Adrenal gland (tissue), 12 donors: ENCODE data around the gene WFIKKN2. TPM values are rescaled to one million over a fixed set of nuclear protein-coding genes. Genes with fewer than 3 reads are reported as not detected.

ENCODE experiments used
- DNase-seq, 7 donors: peaks; one replicate each; pipeline ENCODE4 v3.0.0-alpha.2; 2019 to 2020
- H3K27ac ChIP-seq, 5 donors: fragments of 200-600 bp; sonication (generic) in 4 of 5; 1 replicate in 3 of 5; 2 replicates in 2 of 5; pipeline versions ENCODE4 v1.5.1 to v1.8.0; 2016 to 2020; ENCODE audit warnings: mild to moderate bottlenecking in 1 of 5
- H3K27me3 ChIP-seq: fragments of 200-600 bp; 2 replicates; pipeline ENCODE4 v1.8.0; 2021
- H3K36me3 ChIP-seq, 2 donors: fragments of 200-600 bp; replicated peaks in 1 of 2; 1 replicate in 1 of 2; 2 replicates in 1 of 2; pipeline versions ENCODE4 v1.5.1 to v1.8.0; 2018 to 2022
- H3K4me1 ChIP-seq, 2 donors: fragments of 200-600 bp; replicated peaks in 1 of 2; 1 replicate in 1 of 2; 2 replicates in 1 of 2; pipeline versions ENCODE4 v1.5.1 to v1.8.0; 2018 to 2021
- H3K4me3 ChIP-seq, 4 donors: fragments of 200-600 bp; sonication (generic) in 3 of 4; one replicate each; pipeline ENCODE4 v1.5.1; 2016 to 2018
- H3K9me3 ChIP-seq, 3 donors: fragments of 200-600 bp; sonication (generic) in 1 of 3; replicated peaks in 1 of 3; 1 replicate in 2 of 3; 2 replicates in 1 of 3; pipeline versions ENCODE4 v1.5.1 to v1.8.0; 2016 to 2021
- POLR2A ChIP-seq, 2 donors: fragments of 450-650 bp; IDR thresholded peaks; one replicate each; pipeline ENCODE4 v1.6.1; 2017; ENCODE audit warnings: antibody characterized with exemption in 2 of 2, mild to moderate bottlenecking in 2 of 2, moderate library complexity in 1 of 2
- WGBS, 4 donors: extraction: QIAGEN DNeasy Blood & Tissue Kit in 2 of 4; methylation state at CpG; one replicate each; pipeline versions ENCODE4 v1.1.5 to v1.1.7; 2013 to 2017; 5-methylcytosine and 5-hydroxymethylcytosine counted together
- intact Hi-C, 2 donors: fragments of 100-400 bp; cut with DNase I; formaldehyde crosslinking; loops; one replicate each; pipeline versions ENCODE4 v1.14.1 to v1.15.0; 2022 to 2023
- polyA plus RNA-seq, 3 donors: library from polyadenylated mRNA; stranded (reverse); fragments of 200-250 nt in 2 of 3; fragments of 350-450 nt in 1 of 3; fragmentation: Illumina TruSeq in 1 of 3; extraction: RNeasy Lipid Tissue Mini Kit (QIAGEN cat#74804) in 1 of 3; gene quantifications; one replicate each; pipeline ENCODE4 v1.2.3, GENCODE V29; 2013 to 2014
- total RNA-seq, 9 donors: library from RNA; depleted of rRNA in 4 of 9; stranded (reverse); fragments of >200 nt in 4 of 9; fragments of 120-200 nt in 1 of 9; fragmentation: NEBNext Ultra II Directional in 1 of 9; extraction: Animal tissue kit (Norgen Biotek cat#: 25700) in 1 of 9; gene quantifications; one replicate each; pipeline versions ENCODE4 v1.1.0 to v1.2.4, GENCODE V29; 2013 to 2023
- TF ChIP-seq, protein P1 (sequence below), 6 experiments: fragments of 450-650 bp in 4 of 6; fragments of 200-600 bp in 2 of 6; sonication (generic) in 1 of 6; IDR thresholded peaks; 1 replicate in 5 of 6; 2 replicates in 1 of 6; pipeline versions ENCODE4 v1.5.1 to v1.8.0; 2016 to 2021; ENCODE audit warnings: antibody characterized with exemption in 6 of 6, mild to moderate bottlenecking in 2 of 6, moderate library complexity in 1 of 6
- donor health status: healthy with polysubstance abuse.
- donor health status: Bipolar disorder and iron deficiency.
- donor health status: DM: yes; HTN: yes; CAD: no.
- donor health status: DM: no; HTN: no; CAD: no.
- donor health status: DM: no; HTN: no; CAD: no.
- donor health status: DM: yes; HTN: yes; CAD: no.

The WFIKKN2 gene
- total and polyA plus RNA-seq, 12 donors = 0.81 to 4.3 (median 1.4) TPM

DNA sequence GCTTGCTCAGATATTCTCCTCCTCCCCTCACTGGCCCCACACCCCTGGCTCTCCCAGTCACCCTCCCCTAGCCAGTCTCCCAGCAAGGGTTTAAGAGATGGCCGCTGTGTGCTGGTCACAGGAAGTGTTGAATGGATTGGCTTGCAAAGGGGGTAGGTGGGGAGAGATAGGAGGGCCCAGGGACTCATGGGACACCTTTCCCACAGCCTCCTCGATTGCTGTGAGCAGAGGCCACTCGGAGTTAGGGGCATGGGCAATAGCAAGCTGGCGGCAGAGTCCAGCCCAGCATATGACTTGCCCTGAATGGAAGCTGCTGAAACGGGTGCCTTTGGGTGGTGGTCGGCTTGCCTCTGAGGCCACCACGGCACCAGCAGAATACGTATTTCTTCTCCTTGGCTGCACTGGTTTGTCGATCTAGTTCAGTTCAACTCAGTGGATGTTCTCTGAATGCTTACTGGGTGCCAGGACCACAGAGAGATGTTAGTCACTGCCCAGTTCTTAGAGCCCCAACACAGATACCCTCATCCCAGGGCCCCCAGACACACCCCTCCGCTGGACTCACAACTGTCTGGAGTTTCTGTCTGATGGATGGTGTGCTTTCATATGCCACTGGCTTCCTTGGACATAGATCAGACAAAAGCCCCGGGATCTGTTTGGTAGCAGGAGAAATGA, 6.0 kb downstream of the WFIKKN2 start:
- Histone ChIP-seq H3K36me3 (no peaks in the 10 kb centered on the region), H3K9me3 (no peaks in the 10 kb centered on the region), H3K27ac (no peak overlapping the region), H3K4me1 (no peaks in the 10 kb centered on the region), H3K4me3 (no peak overlapping the region), H3K27me3 (no peaks in the 10 kb centered on the region)
- peak in 1 of 7 donors; percentile 36 for DNase-seq
- TF ChIP-seq, protein P1, sequence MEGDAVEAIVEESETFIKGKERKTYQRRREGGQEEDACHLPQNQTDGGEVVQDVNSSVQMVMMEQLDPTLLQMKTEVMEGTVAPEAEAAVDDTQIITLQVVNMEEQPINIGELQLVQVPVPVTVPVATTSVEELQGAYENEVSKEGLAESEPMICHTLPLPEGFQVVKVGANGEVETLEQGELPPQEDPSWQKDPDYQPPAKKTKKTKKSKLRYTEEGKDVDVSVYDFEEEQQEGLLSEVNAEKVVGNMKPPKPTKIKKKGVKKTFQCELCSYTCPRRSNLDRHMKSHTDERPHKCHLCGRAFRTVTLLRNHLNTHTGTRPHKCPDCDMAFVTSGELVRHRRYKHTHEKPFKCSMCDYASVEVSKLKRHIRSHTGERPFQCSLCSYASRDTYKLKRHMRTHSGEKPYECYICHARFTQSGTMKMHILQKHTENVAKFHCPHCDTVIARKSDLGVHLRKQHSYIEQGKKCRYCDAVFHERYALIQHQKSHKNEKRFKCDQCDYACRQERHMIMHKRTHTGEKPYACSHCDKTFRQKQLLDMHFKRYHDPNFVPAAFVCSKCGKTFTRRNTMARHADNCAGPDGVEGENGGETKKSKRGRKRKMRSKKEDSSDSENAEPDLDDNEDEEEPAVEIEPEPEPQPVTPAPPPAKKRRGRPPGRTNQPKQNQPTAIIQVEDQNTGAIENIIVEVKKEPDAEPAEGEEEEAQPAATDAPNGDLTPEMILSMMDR (IDR thresholded peaks at IDR 0.05) = no peak
- no peak for TF ChIP-seq POLR2A (IDR thresholded peaks at IDR 0.05)
- 63 to 71% (median 68%) methylated on average over 11 of the region's 11 CpGs for WGBS, 4 donors
- intact Hi-C loops = loop anchor here in 1 of 2 donors (2.0 kb wide), 2 partner anchors 27 to 59 kb away; no protein-coding TSS in a partner anchor

DNA sequence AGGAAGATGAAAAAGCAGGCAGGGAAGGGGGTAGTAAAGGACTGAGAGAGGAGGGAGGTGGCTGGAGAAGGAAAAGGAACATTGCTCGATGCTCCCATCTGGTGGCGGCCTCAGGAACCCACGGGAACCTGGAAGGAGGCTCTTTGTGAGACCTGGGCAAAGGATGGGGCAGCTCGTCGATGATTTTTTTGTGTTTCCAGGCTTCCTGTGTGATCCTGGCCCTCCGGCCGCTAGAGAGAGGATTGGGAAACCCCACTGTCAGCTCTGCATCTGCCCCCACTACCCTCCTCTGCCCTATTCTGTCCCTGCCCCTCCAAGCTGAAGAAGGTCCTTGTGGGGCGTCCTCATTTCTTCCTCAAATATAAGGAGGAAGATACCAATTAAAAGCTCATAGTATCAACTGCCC, 6.6 kb downstream of the WFIKKN2 start:
- WGBS, 4 donors = 13 to 17% (median 15%) methylated on average over 8 of the region's 8 CpGs
- H3K4me3 ChIP-seq = no peak overlapping the region
- no peak overlapping the region for H3K27ac ChIP-seq
- intact Hi-C loops = loop anchor here (2.0 kb wide), 3 partner anchors 25 to 59 kb away; no protein-coding TSS in a partner anchor
- TF ChIP-seq, protein P1 (IDR thresholded peaks at IDR 0.05) = peak; percentile 68 to 94 (median 83)
- TF ChIP-seq POLR2A (IDR thresholded peaks at IDR 0.05) = no peak
- no peaks in the 10 kb centered on the region for H3K9me3 ChIP-seq
- no peaks in the 10 kb centered on the region for H3K4me1 ChIP-seq
- H3K36me3 ChIP-seq = no peaks in the 10 kb centered on the region
- no peaks in the 10 kb centered on the region for H3K27me3 ChIP-seq
- peak; percentile 57 to 87 (median 75) for DNase-seq

DNA sequence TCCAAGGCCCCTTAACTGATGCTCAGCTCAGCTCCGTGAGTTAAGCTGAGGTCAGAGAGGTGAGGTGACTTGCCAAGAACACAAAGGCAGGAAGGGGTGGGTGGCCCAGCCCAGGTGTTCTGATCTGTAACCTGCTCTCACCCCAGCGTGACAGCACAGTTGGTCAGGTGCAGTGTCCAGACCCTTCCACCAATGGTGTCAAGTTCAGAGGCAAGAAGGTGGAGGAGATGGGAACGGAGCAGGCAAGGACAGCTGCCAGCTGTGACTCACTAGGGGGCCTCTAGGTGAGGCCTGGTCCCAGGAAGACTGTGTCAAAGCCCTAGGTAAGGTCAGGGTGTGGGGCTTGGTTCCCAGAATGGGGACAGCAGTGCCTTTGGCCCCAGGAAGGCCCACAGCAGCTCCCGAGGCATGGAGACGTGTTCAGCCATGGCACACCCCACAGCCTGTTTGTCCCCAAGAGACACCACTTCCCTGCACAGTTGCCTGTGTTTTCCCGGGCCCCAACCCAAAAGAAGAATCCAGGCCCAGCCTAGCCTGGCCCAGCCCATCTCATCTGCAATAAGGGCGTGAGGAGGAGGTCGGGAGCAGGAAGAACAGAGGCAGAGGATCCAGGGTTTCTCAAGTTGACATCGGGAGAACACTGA, 7.2 kb downstream of the WFIKKN2 start:
- Histone ChIP-seq H3K9me3 (no peaks in the 10 kb centered on the region), H3K4me3 (no peak overlapping the region), H3K27me3 (no peaks in the 10 kb centered on the region), H3K27ac (no peak overlapping the region), H3K4me1 (no peaks in the 10 kb centered on the region), H3K36me3 (no peaks in the 10 kb centered on the region)
- TF ChIP-seq, protein P1 (IDR thresholded peaks at IDR 0.05) = no peak
- no peak for TF ChIP-seq POLR2A (IDR thresholded peaks at IDR 0.05)
- intact Hi-C loops = loop anchor here in 1 of 2 donors (2.0 kb wide), 2 partner anchors 26 to 60 kb away; no protein-coding TSS in a partner anchor
- DNase-seq = peak in 1 of 7 donors; percentile 50
- 53 to 65% (median 63%) methylated on average over 6 to 9 of the region's 9 CpGs for WGBS, 4 donors

- Histone ChIP-seq H3K4me3 (no peak overlapping the region), H3K27ac (no peak overlapping the region), H3K4me1 (no peaks in the 10 kb centered on the region), H3K27me3 (no peaks in the 10 kb centered on the region), H3K36me3 (no peaks in the 10 kb centered on the region), H3K9me3 (no peaks in the 10 kb centered on the region)
- TF ChIP-seq, protein P1 (IDR thresholded peaks at IDR 0.05) = no peak
- no peak for TF ChIP-seq POLR2A (IDR thresholded peaks at IDR 0.05)
- intact Hi-C loops = loop anchor here in 1 of 2 donors (2.0 kb wide), 2 partner anchors 27 to 61 kb away; no protein-coding TSS in a partner anchor
- WGBS, 4 donors = 74 to 89% (median 82%) methylated on average over 10 to 16 of the region's 16 CpGs
- peak in 1 of 7 donors; percentile 41 for DNase-seq
Observed at GRCh38 chr17:50843150-50843905, 7.9 kb downstream of the WFIKKN2 start.
